Activated CD8-positive, alpha-beta memory T cell treated with anti-CD3 and anti-CD28 coated beads, Interleukin-2, amount 50 U/mL, for 1 hour (primary cell): ENCODE results near the gene DEDD2.
"Not testable (repeated sequence)": the region's sequence is repeated elsewhere in the genome, so short reads cannot be mapped to it uniquely, and the experiment has no call there.

Source experiments
- DNase-seq: peaks from one replicate; pipeline ENCODE4 v3.0.0-alpha.2; 2020; ENCODE audit errors: extremely low read depth

DEDD2 gene, protein sequence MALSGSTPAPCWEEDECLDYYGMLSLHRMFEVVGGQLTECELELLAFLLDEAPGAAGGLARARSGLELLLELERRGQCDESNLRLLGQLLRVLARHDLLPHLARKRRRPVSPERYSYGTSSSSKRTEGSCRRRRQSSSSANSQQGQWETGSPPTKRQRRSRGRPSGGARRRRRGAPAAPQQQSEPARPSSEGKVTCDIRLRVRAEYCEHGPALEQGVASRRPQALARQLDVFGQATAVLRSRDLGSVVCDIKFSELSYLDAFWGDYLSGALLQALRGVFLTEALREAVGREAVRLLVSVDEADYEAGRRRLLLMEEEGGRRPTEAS

DNA sequence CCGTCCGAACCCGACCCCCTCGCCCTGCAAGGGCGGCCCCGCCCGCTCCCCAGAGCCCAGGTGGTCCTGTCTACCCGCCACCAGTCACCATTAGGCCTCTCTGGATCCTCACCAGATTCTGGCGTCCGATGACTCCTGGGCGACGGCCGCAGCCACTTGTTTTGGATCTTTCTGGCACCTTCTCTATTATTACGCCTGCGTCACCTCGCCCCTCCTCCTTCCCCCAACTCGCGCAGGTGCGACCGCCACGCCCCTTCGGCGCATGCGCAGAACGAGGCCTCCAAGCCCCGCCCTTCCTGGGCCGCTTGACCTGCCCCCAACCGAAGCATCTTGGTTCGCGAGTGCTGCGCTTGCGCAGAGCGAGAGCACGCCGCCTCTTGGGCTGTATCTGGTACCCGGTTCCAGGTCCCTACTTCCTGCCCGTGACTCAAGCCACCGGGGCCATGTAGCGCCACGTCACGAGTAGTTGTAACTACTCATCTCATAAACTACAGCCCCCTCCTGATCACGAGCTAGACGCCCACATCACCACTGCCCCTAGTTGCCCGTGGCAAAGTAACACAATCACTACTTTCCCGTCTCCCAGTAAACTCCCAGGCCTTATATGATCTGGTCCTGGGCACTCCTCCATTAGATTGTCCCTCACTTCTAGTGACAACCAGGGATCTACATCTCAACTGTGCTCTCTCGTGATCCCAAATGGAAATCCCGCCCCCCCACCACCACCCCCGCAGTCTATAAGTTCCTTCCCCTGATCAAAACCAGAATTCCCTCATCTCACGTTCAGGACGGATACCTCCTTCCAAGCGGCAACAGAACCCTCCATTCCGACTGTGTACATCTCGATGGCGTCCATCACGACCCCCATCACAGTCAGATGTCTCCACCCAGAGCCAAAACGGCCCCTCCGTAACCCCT lies at the start of gene DEDD2:
DEDD2 (minus strand) TSS at position 158 of the 918 bp plus-strand sequence. CDS start 670 bp downstream, outside the sequence.
- peak; percentile 97 for DNase-seq

DNA sequence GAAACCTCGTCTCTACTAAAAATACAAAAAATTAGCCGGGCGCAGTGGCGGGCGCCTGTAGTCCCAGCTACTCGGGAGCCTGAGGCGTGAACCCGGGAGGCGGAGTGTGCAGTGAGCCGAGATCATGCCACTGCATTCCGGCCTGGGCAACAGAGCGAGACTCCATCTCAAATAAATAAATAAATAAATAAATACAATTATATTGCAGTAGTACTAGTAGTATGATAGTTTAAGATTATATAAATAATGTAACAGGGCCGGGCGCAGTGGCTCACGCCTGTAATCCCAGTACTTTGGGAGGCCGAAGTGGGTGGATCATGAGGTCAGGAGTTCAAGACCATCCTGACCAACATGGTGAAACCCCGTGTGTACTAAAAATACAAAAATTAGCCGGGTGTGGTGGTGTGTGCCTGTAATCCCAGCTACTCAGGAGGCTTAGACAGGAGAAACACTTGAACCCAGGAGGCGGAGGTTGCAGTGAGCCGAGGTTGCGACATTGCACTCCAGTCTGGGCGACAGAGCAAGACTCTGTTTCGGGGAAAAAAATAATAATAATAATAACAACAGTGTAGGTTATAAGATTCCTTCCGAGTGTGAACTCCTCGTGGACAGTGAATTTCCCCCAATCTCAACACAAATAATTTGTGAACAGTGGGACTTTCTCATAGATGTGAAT lies 49.6 kb upstream of the DEDD2 start:
- DNase-seq, result not testable (repeated sequence)

DNA sequence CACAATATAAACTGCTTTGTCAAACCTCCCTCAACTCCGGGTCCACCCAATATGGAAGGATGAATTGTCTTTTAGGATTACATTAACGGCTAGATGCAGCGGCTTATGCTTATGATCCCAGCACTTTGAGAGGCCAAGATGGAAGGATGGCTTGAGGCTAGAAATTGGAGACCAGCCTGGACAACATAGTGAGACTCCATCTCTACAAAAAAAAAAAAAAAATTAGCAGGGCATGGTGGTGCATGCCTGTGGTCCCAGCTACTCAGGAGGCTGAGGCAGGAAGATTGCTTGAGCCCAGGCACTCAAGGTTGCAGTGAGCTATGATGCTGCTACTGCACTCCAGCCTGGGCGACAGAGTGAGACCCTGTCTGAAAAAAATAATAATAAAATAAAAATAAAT lies 48.6 kb upstream of the DEDD2 start:
- not testable (repeated sequence) for DNase-seq

DNA sequence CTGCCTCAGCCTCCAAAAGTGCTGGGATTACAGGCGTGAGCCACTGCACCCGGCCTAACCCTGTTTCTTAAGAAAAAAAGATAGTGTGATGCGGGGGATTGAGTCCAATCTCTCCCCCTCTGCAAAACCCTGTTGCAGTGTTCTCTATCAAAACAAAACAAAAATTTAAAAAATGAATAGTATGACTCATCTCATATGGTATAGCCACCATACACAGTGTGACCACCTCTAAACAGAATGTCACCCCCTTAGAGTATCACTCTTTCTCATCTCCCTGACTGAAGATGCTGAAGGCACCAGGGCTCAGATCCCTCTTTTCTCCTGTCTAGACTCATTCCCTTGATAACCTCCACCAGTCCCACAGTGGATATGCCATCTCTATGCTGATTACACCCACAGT lies 44.3 kb upstream of the DEDD2 start:
- no peak for DNase-seq

DNA sequence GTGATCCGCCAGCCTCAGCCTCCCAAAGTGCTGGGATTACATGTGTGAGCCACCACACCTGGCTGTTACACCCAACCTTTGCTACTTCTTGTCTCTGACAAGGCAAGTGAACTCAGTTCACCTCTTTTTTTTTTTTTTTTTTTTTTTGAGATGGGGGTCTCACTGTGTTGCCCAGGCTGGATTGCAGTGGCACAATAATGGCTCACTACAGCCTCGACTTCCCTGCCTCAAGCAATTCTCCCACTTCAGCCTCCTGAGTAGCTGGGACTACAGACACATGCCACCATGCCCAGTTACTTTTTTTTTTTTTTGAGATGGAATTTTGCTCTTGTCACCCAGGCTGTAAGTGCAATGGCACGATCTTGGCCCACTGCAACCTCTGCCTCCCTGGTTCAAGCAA lies 40.4 kb upstream of the DEDD2 start:
- DNase-seq, result not testable (repeated sequence)

DNA sequence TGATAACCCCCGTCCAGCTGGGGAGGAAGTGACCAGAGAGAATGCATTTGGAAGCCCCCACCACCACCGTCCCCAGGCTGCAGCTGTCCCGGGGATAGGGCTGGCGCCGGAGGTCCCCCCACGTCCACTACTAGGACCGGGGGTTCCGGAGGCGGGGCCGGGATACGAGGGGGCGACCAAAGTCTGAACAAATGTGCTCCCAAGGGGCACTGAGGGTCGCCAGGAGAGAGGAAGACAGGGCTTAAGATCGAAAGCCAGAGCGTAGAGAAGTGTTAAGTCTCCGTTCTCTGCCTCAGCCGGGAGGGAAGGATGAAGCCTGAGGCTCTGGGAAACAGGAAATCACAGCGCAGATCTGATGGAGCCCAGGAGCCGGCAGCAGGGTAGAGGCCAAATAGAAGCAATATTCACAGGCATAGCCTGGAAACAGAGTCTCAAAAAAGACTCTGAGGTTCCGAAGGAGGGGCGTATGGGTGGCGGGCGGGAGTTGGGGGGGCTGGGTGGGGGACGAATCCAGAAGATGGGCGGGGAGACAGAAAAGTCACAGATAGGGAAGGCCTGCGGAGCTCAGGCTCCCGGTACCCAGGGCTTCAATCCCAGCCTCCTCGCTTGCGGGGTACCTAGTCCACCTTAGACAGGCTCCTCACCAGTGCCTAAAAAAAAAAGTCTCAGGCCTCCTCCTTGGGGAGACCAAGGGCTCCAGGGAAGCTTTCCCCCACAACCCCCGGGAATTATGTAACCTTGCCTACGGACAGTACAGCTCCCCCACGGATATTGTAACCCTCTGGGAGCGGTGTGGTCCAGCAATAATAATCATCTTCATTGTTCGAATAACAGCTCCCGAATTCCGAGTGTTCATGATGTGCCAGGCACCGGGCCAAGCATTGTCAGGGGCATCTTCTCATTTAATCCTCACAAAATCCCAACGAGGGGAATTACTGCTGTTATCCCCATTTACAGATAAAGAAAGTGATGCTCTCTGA lies 38.6 kb upstream of the DEDD2 start:
- DNase-seq, result no peak

DNA sequence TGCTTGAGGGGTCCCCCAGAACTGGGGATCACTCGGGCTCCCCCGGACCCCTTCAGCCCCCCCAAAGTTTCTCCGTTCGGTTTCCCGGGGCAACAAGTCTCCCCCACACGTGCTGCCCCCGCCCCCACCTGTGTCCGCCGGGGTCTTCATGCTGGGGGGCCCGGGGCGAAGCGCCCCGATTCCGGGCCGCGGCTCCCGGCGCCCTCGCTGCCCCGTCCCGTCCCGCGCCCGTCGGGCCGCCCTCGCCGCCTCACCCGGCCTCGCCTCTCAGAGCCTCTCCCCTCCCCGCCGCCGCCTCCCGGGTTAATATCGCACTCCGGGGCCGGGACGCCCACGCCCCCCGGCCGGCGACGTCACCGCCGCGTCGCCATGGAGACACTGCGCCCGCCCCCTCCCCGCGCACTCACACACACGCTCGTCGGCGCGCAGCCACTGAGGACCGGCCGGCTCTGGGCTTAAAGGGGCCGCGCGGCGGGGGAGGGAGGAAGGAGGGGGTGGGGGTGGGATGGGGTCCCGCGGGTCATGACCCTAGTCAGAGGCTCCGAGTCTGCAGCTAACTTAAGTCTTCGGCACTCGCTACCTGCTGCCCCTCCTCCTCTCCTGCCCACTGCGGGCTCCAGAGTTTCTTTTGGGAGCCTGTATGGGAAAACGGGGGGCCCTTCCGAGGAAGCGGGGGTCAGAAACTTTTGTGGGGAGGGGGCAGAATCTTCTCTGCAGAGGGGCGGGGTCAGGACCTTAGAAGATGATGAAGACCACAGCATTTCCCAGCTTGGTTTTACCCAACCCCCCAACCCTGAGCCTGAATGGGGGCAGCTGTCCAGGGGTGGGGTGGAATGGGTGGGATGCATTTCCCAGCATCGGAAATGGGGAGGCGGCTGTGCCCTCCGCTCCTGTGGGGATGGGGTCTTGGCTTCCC lies 37.6 kb upstream of the DEDD2 start, which contains the start of gene ERF:
ERF (minus strand) TSS at position 279 of the 916 bp plus-strand sequence; CDS start at position 150, 129 bp downstream.
- peak; percentile 79 for DNase-seq

DNA sequence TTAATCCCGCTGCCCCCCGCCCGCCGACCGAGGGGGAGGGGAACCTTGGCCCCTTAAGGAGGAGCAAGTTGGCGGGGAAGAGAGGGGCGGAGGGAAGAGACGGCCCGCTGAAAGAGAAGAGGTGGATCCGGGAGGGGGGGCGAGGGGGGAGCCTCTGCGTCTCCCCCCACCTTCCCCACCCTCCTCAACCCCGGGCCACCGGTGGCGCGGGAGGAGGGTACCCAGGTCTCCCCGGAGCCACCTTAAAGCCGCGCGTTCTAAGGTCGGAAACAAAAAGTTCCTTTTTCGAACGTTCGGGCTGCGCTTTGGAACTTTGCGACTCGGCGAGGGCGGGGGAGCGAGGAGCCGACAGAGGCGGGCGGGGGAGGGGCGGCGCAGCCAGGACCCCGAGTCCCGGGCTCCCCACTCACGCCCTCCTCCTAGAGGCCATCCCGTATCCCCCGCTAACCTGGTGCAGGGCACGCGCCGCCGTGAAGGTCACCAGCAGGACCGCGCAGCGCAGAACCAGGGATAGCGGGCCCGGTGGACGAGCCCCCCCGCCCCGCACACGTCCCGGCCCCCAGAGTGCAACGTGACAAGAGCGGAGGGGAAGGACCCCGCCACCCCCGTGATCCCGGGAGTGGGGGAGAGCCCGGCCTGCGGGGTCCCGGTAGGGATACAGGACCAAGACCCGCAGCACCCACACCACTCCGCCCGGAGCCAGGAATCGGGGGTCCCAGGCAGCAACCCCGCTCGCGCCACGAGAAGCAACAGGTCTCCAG lies 36.8 kb upstream of the DEDD2 start:
- peak; percentile 34 for DNase-seq

DNA sequence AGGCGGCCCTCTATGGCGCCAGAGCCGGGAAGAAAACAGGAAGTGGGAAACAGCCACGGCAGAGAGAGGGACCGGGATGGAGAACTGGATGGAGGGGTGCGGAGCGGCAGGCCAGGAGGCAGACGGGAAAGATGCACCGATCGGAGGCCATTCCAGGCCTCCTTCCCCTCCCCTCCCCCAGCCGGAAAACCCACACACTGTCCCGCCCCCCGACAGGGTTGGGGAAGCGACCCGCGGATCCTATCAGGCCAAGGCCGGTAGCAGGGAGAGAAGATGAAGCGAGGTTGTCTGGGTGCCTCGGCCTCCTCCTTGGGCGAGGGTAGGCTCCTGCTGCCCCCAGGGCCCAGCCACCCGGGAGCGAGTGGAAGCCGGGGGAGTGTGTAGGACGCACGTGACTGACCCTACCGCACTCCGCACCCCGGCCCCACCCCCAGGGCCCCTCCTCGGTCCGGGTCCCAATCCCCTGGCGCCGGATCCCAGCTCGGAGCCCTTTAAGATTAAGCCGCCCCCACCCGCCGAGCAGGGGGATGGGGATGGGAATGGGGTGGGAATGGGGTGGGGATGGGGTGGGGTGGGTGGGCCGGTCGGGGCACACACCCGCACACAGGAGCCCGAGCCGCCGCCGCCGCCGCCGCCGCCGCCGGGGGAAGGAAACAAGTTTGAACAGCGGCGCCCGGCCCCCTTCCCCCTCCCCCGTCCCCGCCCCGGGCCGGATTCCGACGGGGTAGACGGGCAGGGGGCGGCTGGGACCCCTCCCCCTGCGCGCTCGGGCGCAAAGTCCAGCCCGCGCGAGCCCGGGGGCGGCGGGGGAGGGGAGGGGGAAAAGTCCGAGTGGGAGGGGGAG lies 36.0 kb upstream of the DEDD2 start:
- DNase-seq, result no peak

DNA sequence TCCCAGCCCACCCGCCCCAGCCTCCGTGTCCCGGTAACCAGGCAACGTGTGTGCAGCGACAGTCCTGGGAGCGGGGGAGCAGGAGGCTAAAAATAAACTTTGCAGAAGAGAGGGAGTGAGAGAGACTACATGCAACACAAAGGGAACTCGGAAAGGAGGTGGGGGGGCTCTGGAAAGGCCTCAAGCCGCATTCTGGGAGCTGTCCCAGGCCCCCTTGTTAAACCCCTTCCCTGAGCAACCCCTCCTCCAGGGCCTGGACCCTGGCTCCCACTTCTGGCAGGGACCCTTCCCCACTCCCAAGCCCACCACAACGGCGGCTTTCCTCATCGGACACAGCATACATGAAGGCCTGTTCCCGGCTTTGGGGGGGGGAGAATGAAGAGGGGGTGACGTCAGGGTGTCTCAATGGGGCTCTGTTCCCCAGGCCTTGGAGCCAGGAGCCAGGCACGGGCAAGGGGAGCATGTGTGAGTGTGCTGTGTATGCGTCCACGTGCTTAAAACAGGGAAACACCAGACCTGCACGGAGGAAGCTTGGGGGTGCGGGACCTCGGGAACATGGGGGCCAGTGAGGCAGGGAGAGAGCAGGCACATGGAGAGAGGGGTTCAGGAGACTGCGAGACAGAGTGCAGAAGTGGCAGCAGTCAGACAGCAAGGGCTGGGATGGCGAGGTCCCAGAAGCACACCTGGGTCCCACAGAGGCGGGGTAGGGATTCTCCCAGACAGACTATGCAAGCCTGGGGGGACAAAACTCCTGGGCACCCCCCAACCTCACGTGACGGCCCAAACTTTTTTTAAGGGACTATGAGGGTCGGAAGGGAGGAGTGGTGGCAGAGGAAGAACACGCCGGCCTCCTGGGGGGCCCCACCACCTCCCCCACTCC lies 35.1 kb upstream of the DEDD2 start:
- no peak for DNase-seq

DNA sequence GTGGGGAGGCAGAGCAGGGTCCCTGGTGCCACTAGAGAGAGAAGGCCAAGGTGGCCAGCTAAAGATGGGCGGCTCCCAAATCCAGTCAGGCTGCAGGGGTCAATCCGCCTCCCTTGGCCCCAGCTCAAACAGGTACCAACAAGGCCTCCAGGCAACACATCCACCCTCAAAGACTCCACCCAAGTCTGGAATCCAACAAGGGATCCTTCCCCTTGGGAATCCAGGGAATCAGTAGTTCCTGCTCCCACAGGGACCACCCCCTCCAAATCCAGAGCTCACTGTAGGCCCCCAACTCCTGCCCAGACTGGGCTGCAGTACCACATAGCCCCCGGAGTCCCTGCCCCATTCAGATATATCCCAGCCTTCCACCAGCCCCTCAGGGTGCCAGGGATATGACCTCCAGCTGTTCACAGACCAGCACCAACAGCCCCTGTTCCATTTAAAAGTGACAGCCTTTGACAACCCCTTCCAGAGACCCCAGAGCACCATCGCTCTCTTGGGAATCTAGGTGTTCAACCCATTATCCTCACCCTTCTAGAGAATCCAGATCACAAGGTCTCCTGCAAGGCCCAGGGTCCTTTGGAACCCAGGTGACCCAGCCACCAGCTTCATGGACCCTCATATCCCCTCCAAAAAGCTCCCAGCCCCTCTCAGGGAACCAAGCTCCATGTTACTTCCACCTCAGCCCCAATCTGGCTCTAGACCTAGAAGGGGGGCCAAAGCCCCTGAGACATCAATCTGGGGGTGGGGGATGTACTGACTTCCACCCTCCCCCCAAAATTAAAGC lies 34.3 kb upstream of the DEDD2 start:
- no peak for DNase-seq

DNA sequence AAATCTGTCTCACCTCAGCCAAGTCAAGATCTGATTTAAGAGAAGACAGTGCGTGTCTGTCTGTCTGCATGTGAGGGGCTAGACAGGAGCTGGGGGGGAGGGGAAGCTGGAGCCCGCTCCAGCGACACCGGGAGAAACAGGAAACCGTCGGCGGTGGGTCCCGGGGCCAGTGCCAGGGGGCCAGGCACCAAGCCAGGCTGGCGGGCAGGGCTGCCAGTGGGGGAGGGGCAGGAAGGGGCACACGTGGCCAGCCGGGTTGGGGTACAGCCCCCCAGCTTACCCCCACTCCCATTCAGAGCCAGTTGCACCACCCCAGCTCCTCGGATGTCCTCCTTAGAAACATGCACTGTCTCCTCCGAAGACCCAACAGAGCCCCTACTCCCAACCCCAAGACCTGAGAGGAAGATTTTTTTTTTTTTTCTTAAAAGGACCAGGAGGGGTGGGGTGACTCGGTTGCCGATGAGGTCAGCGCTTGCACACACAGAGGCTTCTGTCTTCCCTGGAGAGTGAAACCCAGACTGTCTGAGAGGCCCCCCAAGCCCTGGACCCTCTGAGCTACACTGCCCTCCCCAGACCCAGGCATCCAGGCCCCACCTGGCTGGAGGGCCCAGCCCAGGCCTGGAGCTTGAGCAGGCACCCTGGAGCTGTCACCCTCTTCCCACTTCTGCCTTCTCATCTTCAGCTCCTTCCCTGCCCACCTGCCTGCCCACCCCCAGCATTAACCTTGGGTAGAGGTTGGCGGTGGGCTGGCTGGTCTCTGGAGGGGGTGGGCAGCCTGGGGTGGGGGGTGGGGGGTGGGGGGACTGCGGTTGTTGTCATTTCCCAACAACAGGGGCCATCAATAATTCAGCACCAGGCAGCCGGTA lies 33.4 kb upstream of the DEDD2 start:
- DNase-seq, result no peak

DNA sequence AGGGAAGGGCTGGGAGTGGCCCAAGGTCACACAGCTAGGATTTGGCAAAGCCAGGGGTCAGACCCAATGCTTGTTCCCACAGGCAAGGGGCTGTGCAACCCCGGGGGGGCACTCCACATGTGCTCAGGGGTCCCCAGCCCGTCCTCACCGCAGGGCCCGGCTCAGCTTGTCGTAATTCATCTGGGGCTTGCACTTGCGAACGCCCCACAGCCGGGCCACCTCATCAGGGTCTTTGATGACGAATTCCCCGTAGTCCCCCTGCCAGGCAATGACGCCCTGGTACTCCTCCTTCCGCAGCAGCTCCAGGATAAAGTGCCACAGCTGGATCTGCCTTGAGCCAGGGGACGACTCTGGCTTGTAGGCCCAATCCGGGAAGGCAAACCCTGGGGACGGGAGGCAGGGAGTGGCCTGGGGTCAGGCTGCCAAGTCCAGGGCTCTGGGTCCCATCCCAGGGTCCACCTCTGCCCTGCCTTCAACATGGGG lies 32.7 kb upstream of the DEDD2 start:
- no peak for DNase-seq

DNA sequence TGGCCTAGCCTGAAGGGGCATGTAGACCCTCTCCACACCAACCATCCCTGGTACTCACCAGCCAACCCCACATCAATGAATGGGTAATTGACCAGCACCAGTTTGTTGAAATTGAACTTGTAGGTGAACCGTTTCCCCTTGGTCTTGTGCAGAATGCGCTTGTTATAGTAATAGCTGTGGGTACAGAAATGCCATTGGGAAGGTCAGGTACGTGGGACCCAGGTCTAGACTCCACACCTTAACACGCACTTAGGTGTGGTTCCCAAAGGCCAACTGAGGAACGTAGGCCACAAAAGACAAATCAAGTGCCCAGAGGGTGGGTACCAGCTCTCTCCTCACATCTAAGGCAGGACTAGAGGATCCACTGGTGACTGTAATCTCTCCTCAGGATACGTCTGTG lies 32.3 kb upstream of the DEDD2 start:
- no peak for DNase-seq

DNA sequence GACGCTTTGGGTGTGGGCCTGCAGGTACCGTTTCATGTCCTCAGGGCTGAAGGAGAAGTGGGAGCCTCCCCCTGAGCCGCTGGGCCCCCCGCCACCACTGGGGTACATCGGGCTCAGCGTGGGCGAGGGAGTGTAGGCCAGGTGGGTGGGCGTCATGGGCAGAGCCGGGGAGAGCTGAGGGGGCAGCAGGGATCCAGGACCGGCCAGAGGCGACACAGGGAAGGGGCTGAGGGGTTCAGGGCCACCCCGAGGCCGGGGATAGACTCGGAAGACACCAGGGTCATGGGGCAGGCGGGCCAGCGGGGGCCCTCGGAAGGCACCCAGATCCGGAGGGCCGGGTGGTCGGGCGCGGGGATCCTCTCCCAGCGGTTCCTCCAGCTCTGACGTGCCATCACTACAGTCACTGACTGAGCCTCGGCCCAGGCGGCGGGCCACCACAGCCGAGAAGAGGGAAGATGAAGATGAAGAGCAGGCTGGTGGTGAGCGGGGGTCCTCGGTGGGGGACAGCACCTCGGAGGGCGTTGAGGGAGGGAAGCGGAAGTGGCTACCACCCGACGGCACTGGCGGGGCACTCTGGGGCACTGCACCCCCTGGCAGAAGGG lies 31.8 kb upstream of the DEDD2 start:
- no peak for DNase-seq
